Activated CD8-positive, alpha-beta T cell treated with anti-CD3 and anti-CD28 coated beads for 36 hours (primary cell): ENCODE results near the gene PIGH. TPM values are rescaled to one million over a fixed set of nuclear protein-coding genes. Genes with fewer than 3 reads are reported as not detected.

ENCODE experiments used
- ATAC-seq: fragments of 200-7000 bp; cut with Tn5 transposase; one replicate; pipeline ENCODE4 v1.10.0; 2021; ENCODE audit warnings: mild to moderate bottlenecking, moderate library complexity
- CTCF ChIA-PET: fragments of 350-600 bp; sonication (Branson Sonifier 250); formaldehyde crosslinking; loops from one replicate; lab custom pipeline; 2021; ENCODE audit warnings: antibody characterized with exemption; lab: Charles Lee
- POLR2A ChIA-PET: fragments of 350-600 bp; sonication (Branson Sonifier 250); formaldehyde crosslinking; loops from one replicate; lab custom pipeline; 2021; ENCODE audit warnings: antibody characterized with exemption; lab: Charles Lee
- DNase-seq: peaks from one replicate; pipeline ENCODE4 v3.0.0-alpha.2; 2020
- H3K27ac Mint-ChIP-seq: one replicate; pipeline ENCODE4 v1.8.0; 2021; ENCODE audit warnings: mild to moderate bottlenecking, mixed read lengths
- H3K27me3 Mint-ChIP-seq: one replicate; pipeline ENCODE4 v1.8.0; 2021; ENCODE audit warnings: mixed read lengths
- H3K36me3 Mint-ChIP-seq: one replicate; pipeline ENCODE4 v1.8.0; 2021; ENCODE audit warnings: low read depth, mixed read lengths
- H3K4me1 Mint-ChIP-seq: one replicate; pipeline ENCODE4 v1.8.0; 2021; ENCODE audit warnings: low read depth, mixed read lengths
- H3K4me3 Mint-ChIP-seq: one replicate; pipeline ENCODE4 v1.8.0; 2021; ENCODE audit warnings: mild to moderate bottlenecking, moderate library complexity, mixed read lengths
- H3K9me3 Mint-ChIP-seq: one replicate; pipeline ENCODE4 v1.8.0; 2021; ENCODE audit warnings: mixed read lengths
- intact Hi-C: fragments of 100-400 bp; cut with micrococcal nuclease; formaldehyde crosslinking; loops from one replicate; pipeline ENCODE4 v1.10.0; 2022
- total RNA-seq, 2 experiments: library from RNA; stranded (reverse); gene quantifications; one replicate each; pipeline ENCODE4 v1.2.3, GENCODE V29; 2021
- TF ChIP-seq, protein P1 (sequence below): fragments of 200-600 bp; IDR thresholded peaks from one replicate; pipeline ENCODE4 v1.8.0; 2022; ENCODE audit warnings: antibody characterized with exemption, mild to moderate bottlenecking

PIGH gene, protein sequence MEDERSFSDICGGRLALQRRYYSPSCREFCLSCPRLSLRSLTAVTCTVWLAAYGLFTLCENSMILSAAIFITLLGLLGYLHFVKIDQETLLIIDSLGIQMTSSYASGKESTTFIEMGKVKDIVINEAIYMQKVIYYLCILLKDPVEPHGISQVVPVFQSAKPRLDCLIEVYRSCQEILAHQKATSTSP
- 10 to 100 TPM; 20.3 to 21.9 TPM for total RNA-seq

DNA sequence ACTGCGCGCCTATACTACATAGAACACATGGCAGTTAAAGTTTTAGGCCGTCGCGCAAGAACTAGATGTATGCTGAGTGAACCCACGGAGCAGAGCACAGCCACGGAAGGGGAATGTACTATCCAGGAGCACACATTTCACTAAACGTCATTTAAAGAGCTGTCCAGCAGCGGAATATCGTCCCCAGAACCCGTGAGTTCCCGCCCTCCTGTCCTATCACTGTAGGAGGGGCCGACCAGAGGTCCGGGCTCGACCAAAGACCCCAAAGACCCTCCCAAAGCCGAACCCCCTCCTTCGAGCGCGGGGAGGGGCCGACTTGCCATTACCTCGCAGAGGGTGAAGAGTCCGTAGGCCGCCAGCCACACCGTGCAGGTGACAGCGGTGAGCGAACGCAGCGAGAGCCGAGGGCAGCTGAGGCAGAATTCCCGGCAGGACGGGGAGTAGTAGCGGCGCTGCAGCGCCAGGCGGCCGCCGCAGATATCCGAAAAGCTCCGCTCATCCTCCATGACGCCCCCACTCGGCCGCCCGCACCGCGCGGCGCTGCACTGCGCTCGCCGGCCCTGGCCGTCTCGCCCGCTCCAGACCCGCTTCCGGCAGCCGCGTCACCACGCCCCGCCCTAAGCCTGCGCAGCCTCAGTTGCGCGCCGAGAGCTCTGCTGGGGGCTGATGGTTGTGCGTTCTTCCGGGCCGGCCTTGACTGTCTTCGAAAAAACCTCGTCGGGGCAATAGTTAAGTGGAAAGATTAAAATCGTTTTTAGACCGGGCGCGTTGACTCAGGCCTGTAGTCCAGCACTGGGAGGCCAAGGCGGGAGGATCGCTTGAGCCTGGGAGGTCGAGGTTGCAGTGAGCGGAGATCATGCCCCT, at the start of gene PIGH:
TSS of gene PIGH (minus strand) at position 571 of the 864 bp plus-strand sequence. CDS start at position 506, 65 bp downstream.
- H3K36me3 Mint-ChIP-seq = peaks cover 18% of the 10 kb centered on the region
- POLR2A ChIA-PET = interaction anchor here (1.0 to 1.9 kb wide), 5 partner anchors 10 to 160 kb away, joined by 3 to 8 read pairs (median 4); no protein-coding TSS in a partner anchor
- ATAC-seq = peak; percentile 100
- peaks cover 41% of the 10 kb centered on the region for H3K4me1 Mint-ChIP-seq
- peak; percentile 95 for DNase-seq
- H3K4me3 Mint-ChIP-seq = peak within 1 kb of the TSS; percentile 89
- TF ChIP-seq, protein P1, sequence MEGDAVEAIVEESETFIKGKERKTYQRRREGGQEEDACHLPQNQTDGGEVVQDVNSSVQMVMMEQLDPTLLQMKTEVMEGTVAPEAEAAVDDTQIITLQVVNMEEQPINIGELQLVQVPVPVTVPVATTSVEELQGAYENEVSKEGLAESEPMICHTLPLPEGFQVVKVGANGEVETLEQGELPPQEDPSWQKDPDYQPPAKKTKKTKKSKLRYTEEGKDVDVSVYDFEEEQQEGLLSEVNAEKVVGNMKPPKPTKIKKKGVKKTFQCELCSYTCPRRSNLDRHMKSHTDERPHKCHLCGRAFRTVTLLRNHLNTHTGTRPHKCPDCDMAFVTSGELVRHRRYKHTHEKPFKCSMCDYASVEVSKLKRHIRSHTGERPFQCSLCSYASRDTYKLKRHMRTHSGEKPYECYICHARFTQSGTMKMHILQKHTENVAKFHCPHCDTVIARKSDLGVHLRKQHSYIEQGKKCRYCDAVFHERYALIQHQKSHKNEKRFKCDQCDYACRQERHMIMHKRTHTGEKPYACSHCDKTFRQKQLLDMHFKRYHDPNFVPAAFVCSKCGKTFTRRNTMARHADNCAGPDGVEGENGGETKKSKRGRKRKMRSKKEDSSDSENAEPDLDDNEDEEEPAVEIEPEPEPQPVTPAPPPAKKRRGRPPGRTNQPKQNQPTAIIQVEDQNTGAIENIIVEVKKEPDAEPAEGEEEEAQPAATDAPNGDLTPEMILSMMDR = peak; percentile 44
- H3K9me3 Mint-ChIP-seq = no peaks in the 10 kb centered on the region
- intact Hi-C loops = loop anchor here (5.0 kb wide), 1 partner anchor 67 kb away; no protein-coding TSS in a partner anchor
- H3K27me3 Mint-ChIP-seq = no peaks in the 10 kb centered on the region
- peak within 1 kb of the TSS; percentile 94 for H3K27ac Mint-ChIP-seq
- CTCF ChIA-PET = interaction anchor here (0.6 to 4.3 kb wide), 26 partner anchors 9 to 240 kb away, joined by 3 to 34 read pairs (median 4); partner anchors contain the start of genes ARG2, ATP6V1D, RDH11 and RDH12

DNA sequence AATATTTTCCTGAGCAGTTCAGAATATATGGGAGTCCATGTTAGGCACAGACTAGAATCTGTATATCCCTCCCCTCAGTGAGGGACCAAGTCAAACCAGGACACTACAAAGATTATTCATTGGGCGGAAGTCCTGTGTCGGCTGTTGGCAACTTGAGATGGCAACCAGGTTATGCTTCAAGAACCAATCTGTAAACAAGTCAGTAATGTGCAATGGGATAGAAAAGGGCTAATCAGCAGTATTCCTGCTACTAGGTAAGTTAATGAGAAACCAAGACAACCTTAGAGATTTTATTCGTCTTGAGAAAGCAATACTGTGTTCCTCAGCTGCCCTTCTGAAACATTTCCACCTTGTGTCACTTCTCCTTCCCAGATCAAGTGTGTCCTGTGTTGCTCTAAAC, 46.1 kb upstream of the PIGH start:
- ChIA-PET POLR2A (no interaction called here), CTCF (no interaction called here)
- peaks cover 19% of the 10 kb centered on the region for H3K36me3 Mint-ChIP-seq
- no peak overlapping the region for H3K27ac Mint-ChIP-seq
- H3K4me1 Mint-ChIP-seq = peaks cover 17% of the 10 kb centered on the region
- no peak for ATAC-seq
- no peak overlapping the region for H3K4me3 Mint-ChIP-seq
- no peaks in the 10 kb centered on the region for H3K9me3 Mint-ChIP-seq
- intact Hi-C loops = no loop called here
- DNase-seq = no peak
- H3K27me3 Mint-ChIP-seq = no peaks in the 10 kb centered on the region
- TF ChIP-seq, protein P1 = no peak

DNA sequence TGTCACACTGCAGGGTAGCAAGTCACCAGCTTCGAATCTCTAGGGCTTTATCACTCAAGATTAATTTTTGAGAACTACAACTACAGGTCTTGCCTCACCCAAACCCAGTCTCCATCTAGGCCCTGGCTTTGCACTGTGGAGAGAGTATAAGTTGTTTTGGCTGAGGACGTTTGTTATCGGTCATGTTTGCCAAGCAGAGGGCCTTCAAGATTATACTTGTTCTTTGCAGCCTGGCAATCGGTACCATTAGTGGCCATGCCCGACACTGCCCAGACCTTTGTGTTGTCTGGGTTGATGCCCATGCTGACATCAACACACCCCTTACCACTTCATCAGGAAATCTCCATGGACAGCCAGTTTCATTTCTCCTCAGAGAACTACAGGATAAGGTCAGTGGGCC, 45.3 kb upstream of the PIGH start:
- intact Hi-C loops = no loop called here
- CTCF ChIA-PET = no interaction called here
- no peaks in the 10 kb centered on the region for H3K9me3 Mint-ChIP-seq

DNA sequence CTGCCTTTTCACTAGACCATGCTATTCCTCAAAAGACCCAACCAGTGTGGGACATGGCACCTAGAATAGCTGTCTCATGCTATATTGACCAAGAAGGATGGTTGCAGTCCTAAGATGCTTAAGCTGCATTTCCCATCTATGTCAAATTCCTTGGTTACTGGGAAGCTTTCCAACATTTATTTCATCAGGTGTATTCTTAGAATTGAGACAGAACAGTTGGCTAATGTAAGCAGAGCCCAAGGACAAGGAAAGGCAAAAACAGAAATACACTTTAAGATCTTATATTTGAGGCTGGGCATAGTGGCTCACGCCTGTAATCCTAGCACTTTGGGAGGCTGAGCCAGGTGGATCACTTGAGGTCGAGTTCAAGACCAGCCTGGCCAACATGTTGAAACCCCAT, 44.4 kb upstream of the PIGH start:
- Mint-ChIP-seq H3K9me3 (no peaks in the 10 kb centered on the region), H3K27me3 (no peaks in the 10 kb centered on the region), H3K36me3 (peaks cover 12% of the 10 kb centered on the region), H3K27ac (no peak overlapping the region), H3K4me1 (peaks cover 17% of the 10 kb centered on the region), H3K4me3 (no peak overlapping the region)
- DNase-seq = no peak
- TF ChIP-seq, protein P1 = no peak
- ChIA-PET POLR2A (no interaction called here), CTCF (interaction anchor here (0.7 to 1.3 kb wide), 2 partner anchors 9 kb away, joined by 3 read pairs; no protein-coding TSS in a partner anchor)
- no peak for ATAC-seq
- intact Hi-C loops = no loop called here

More for the DNA sequence above, 45.3 kb upstream of the PIGH start:
- no peaks in the 10 kb centered on the region for H3K27me3 Mint-ChIP-seq
- H3K4me1 Mint-ChIP-seq = peaks cover 17% of the 10 kb centered on the region
- DNase-seq (no peak), ATAC-seq (no peak)
- no peak overlapping the region for H3K27ac Mint-ChIP-seq
- peaks cover 16% of the 10 kb centered on the region for H3K36me3 Mint-ChIP-seq
- POLR2A ChIA-PET = no interaction called here
- no peak overlapping the region for H3K4me3 Mint-ChIP-seq
- TF ChIP-seq, protein P1 = no peak
